HepG2 (cell line): ENCODE results near the gene SAMD4B. TPM values are rescaled to one million over a fixed set of nuclear protein-coding genes. Genes with fewer than 3 reads are reported as not detected.

ENCODE experiments used
- ATF3 ChIP-seq: sonication (generic); formaldehyde crosslinking; IDR thresholded peaks from 2 replicates; pipeline ENCODE4 v1.4.0; 2020; ENCODE audit warnings: missing genetic modification reagents
- CEBPB ChIP-seq: IDR thresholded peaks from 2 replicates; pipeline ENCODE4 v1.6.1; 2011; ENCODE audit warnings: low read depth, low read length, improper control_type of control experiment, borderline replicate concordance
- FOXK1 ChIP-seq: sonication (generic); formaldehyde crosslinking; IDR thresholded peaks from 2 replicates; pipeline ENCODE4 v1.4.0; 2020; ENCODE audit warnings: low read depth, missing genetic modification reagents, borderline replicate concordance
- HDAC1 ChIP-seq: sonication (generic); formaldehyde crosslinking; IDR thresholded peaks from 2 replicates; pipeline ENCODE4 v1.5.1; 2020; ENCODE audit warnings: mild to moderate bottlenecking, missing genetic modification reagents
- HMGXB4 ChIP-seq, 2 experiments: sonication (generic) in 1 of 2; formaldehyde crosslinking in 1 of 2; IDR thresholded peaks; 2 replicates each; pipeline versions ENCODE4 v1.4.0 to v1.6.1; 2018 to 2020; ENCODE audit warnings: missing genetic modification reagents in 2 of 2, borderline replicate concordance in 1 of 2, low read depth in 1 of 2, mild to moderate bottlenecking in 1 of 2, missing biosample characterization in 1 of 2
- JUND ChIP-seq: sonication (generic); formaldehyde crosslinking; IDR thresholded peaks from 2 replicates; pipeline ENCODE4 v1.8.0; 2022; ENCODE audit warnings: mild to moderate bottlenecking, missing genetic modification reagents
- MYPOP ChIP-seq: sonication (generic); formaldehyde crosslinking; IDR thresholded peaks from 2 replicates; pipeline ENCODE4 v1.8.1; 2023; ENCODE audit warnings: mild to moderate bottlenecking, moderate library complexity, missing genetic modification reagents
- SALL1 ChIP-seq: sonication (generic); formaldehyde crosslinking; IDR thresholded peaks from 2 replicates; pipeline ENCODE4 v1.8.0; 2022; ENCODE audit warnings: mild to moderate bottlenecking, missing genetic modification reagents
- SP4 ChIP-seq: sonication (generic); formaldehyde crosslinking; IDR thresholded peaks from 2 replicates; pipeline ENCODE4 v1.8.1; 2023; ENCODE audit warnings: mild to moderate bottlenecking, missing genetic modification reagents
- ZBTB25 ChIP-seq: IDR thresholded peaks from 2 replicates; pipeline ENCODE4 v1.6.1; 2018; ENCODE audit warnings: missing genetic modification reagents
- ZBTB49 ChIP-seq: sonication (generic); formaldehyde crosslinking; IDR thresholded peaks from 2 replicates; pipeline ENCODE4 v1.4.0; 2020; ENCODE audit warnings: missing genetic modification reagents, borderline replicate concordance
- ZNF275 ChIP-seq: sonication (generic); formaldehyde crosslinking; IDR thresholded peaks from 2 replicates; pipeline ENCODE4 v1.8.0; 2022; ENCODE audit warnings: missing genetic modification reagents, mild to moderate bottlenecking, inconsistent platforms, borderline replicate concordance
- ZNF383 ChIP-seq: sonication (generic); formaldehyde crosslinking; IDR thresholded peaks from 2 replicates; pipeline ENCODE4 v1.4.0; 2020; ENCODE audit warnings: missing genetic modification reagents, mild to moderate bottlenecking, borderline replicate concordance
- ZNF431 ChIP-seq: sonication (generic); formaldehyde crosslinking; IDR thresholded peaks from 2 replicates; pipeline ENCODE4 v1.9.0; 2022; ENCODE audit warnings: missing genetic modification reagents, low read depth, mild to moderate bottlenecking, borderline replicate concordance
- ZNF44 ChIP-seq: sonication (generic); formaldehyde crosslinking; IDR thresholded peaks from 2 replicates; pipeline ENCODE4 v1.5.1; 2020; ENCODE audit warnings: mild to moderate bottlenecking, missing genetic modification reagents
- ZNF761 ChIP-seq: sonication (generic); formaldehyde crosslinking; conservative IDR thresholded peaks from 2 replicates; pipeline ENCODE4 v1.4.0; 2020; ENCODE audit warnings: mild to moderate bottlenecking, missing genetic modification reagents
- polyA plus RNA-seq, 8 experiments: library from polyadenylated mRNA; depleted of rRNA in 3 of 8; stranded (reverse) in 7 of 8; unstranded in 1 of 8; fragments of >200 nt; fragmentation: Illumina TruSeq in 4 of 8; extraction: Trizol in 4 of 8; gene quantifications; 2 replicates each; pipeline versions ENCODE4 v1.2.1 to v1.2.3, GENCODE V29; 2011 to 2016; ENCODE audit warnings: low read depth in 4 of 8, missing spikeins in 1 of 8, mixed read lengths in 1 of 8; ENCODE audit not compliant: insufficient read depth in 1 of 8
- total RNA-seq, 5 experiments: library from RNA; depleted of rRNA; stranded (reverse); fragments of >200 nt; fragmentation: Illumina TruSeq; extraction: Trizol; gene quantifications; 2 replicates each; pipeline ENCODE4 v1.2.3, GENCODE V29; 2016; ENCODE audit warnings: low read depth in 1 of 5

Gene SAMD4B
- total and polyA plus RNA-seq, 2 of the 13 experiments (the other 11 are each of a cell fraction or from before 2014, with no cell fraction given) = 26.0 to 31.8 TPM

GRCh38 chr19:39409208-39410016, 67.2 kb downstream of the SAMD4B start (continued):
- peak; percentile 65; the same call in 1 of the 2 replicates for TF ChIP-seq JUND (CRISPR knock-in tag)
- TF ChIP-seq ZNF44 (CRISPR knock-in tag) = 0 out of 2 replicates have a peak, but pooled peaks have one; percentile 33
- peak; percentile 70; the same call in 1 of the 2 replicates for TF ChIP-seq ATF3
- peak; percentile 7; the same call in 1 of the 2 replicates for TF ChIP-seq SP4 (CRISPR knock-in tag)
- TF ChIP-seq MYPOP (CRISPR knock-in tag) = 0 out of 2 replicates have a peak, but pooled peaks have one; percentile 28
- 0 out of 2 replicates have a peak, but pooled peaks have one; percentile 23 for TF ChIP-seq ZBTB25
- 0 out of 2 replicates have a peak, but pooled peaks have one; percentile 20 for TF ChIP-seq SALL1 (CRISPR knock-in tag)
- peak; percentile 26; the same call in 1 of the 2 replicates for TF ChIP-seq ZNF275 (CRISPR knock-in tag)
- TF ChIP-seq HMGXB4 (CRISPR knock-in tag; IDR thresholded peaks at IDR 0.05; ENCODE audit: borderline replicate concordance in 1 of 2, low read depth in 1 of 2) = peak in 1 of 2 experiments; percentile 26; a peak in 1 of 4 replicates
- TF ChIP-seq ZNF431 (CRISPR knock-in tag) = 0 out of 2 replicates have a peak, but pooled peaks have one; percentile 29
- peak; percentile 27; the same call in 1 of the 2 replicates for TF ChIP-seq HDAC1 (CRISPR knock-in tag)
- no peak for TF ChIP-seq ZBTB49
- TF ChIP-seq ZNF383 (CRISPR knock-in tag) = no peak
- TF ChIP-seq ZNF761 (CRISPR knock-in tag) = 0 out of 2 replicates have a peak, but pooled peaks have one; percentile 16
- no peak for TF ChIP-seq FOXK1 (CRISPR knock-in tag)
- TF ChIP-seq CEBPB = no peak
